ENCODE measurements around the gene SPEF1.
A peak's percentile ranks its signal among the peaks of the same experiment; 100 is the strongest.

SPEF1 gene

GRCh38 chr20:3813848-3814581, 32.8 kb upstream of the SPEF1 start:
- H3K27ac ChIP-seq (ENCODE audit: poor library complexity, severe bottlenecking), result peak overlapping the region; percentile 97
- H3K36me3 ChIP-seq (ENCODE audit: low read depth), result no peaks in the 10 kb centered on the region
- DNase-seq (ENCODE audit: low spot score), result no peak
- no peak overlapping the region for H3K4me3 ChIP-seq (ENCODE audit: severe bottlenecking)
- no peaks in the 10 kb centered on the region for H3K27me3 ChIP-seq (ENCODE audit: insufficient read depth, poor library complexity, severe bottlenecking)
- H3K4me1 ChIP-seq (ENCODE audit: insufficient read depth, poor library complexity, severe bottlenecking), result peaks cover 19% of the 10 kb centered on the region
- ATAC-seq (ENCODE audit: low read depth), result no peak
- TF ChIP-seq CTCF (IDR thresholded peaks at IDR 0.05; ENCODE audit: poor library complexity, severe bottlenecking), result no peak
- H3K9me3 ChIP-seq (ENCODE audit: severe bottlenecking), result no peaks in the 10 kb centered on the region

GRCh38 chr20:3812975-3813847, 32.0 kb upstream of the SPEF1 start:
- ATAC-seq (ENCODE audit: low read depth), result no peak
- Histone ChIP-seq H3K36me3 (ENCODE audit: low read depth) (no peaks in the 10 kb centered on the region), H3K27me3 (ENCODE audit: insufficient read depth, poor library complexity, severe bottlenecking) (no peaks in the 10 kb centered on the region), H3K27ac (ENCODE audit: poor library complexity, severe bottlenecking) (peak overlapping the region; percentile 97), H3K4me3 (ENCODE audit: severe bottlenecking) (no peak overlapping the region), H3K9me3 (ENCODE audit: severe bottlenecking) (no peaks in the 10 kb centered on the region), H3K4me1 (ENCODE audit: insufficient read depth, poor library complexity, severe bottlenecking) (peaks cover 22% of the 10 kb centered on the region)
- no peak for TF ChIP-seq CTCF (IDR thresholded peaks at IDR 0.05; ENCODE audit: poor library complexity, severe bottlenecking)
- DNase-seq (ENCODE audit: low spot score), result no peak

GRCh38 chr20:3812259-3812681, 31.0 kb upstream of the SPEF1 start:
- TF ChIP-seq CTCF (IDR thresholded peaks at IDR 0.05; ENCODE audit: poor library complexity, severe bottlenecking), result no peak
- Histone ChIP-seq H3K4me1 (ENCODE audit: insufficient read depth, poor library complexity, severe bottlenecking) (peaks cover 31% of the 10 kb centered on the region), H3K36me3 (ENCODE audit: low read depth) (no peaks in the 10 kb centered on the region), H3K4me3 (ENCODE audit: severe bottlenecking) (no peak overlapping the region), H3K9me3 (ENCODE audit: severe bottlenecking) (no peaks in the 10 kb centered on the region), H3K27ac (ENCODE audit: poor library complexity, severe bottlenecking) (peak overlapping the region; percentile 97), H3K27me3 (ENCODE audit: insufficient read depth, poor library complexity, severe bottlenecking) (no peaks in the 10 kb centered on the region)
- no peak for DNase-seq (ENCODE audit: low spot score)
- ATAC-seq (ENCODE audit: low read depth), result no peak

GRCh38 chr20:3811467-3812258, 30.4 kb upstream of the SPEF1 start:
- no peaks in the 10 kb centered on the region for H3K9me3 ChIP-seq (ENCODE audit: severe bottlenecking)
- H3K36me3 ChIP-seq (ENCODE audit: low read depth), result no peaks in the 10 kb centered on the region
- peaks cover 37% of the 10 kb centered on the region for H3K4me1 ChIP-seq (ENCODE audit: insufficient read depth, poor library complexity, severe bottlenecking)
- no peak for TF ChIP-seq CTCF (IDR thresholded peaks at IDR 0.05; ENCODE audit: poor library complexity, severe bottlenecking)
- peak overlapping the region; percentile 20 for H3K4me3 ChIP-seq (ENCODE audit: severe bottlenecking)
- no peaks in the 10 kb centered on the region for H3K27me3 ChIP-seq (ENCODE audit: insufficient read depth, poor library complexity, severe bottlenecking)
- ATAC-seq (ENCODE audit: low read depth) (peak; percentile 62), DNase-seq (ENCODE audit: low spot score) (peak; percentile 98)
- peak overlapping the region; percentile 97 for H3K27ac ChIP-seq (ENCODE audit: poor library complexity, severe bottlenecking)
